Lower leg skin (tissue), 4 donors: ENCODE measurements around the gene HSPA12B. TPM values are rescaled to one million over a fixed set of nuclear protein-coding genes. Genes with fewer than 3 reads are reported as not detected.

Source experiments
- DNase-seq, 2 donors: peaks; one replicate each; pipeline ENCODE4 v3.0.0-alpha.2; 2019; ENCODE audit warnings: low spot score in 2 of 2
- H3K4me3 ChIP-seq: fragments of 200-600 bp; sonication (generic); 2 replicates; pipeline ENCODE4 v1.5.1; 2017; ENCODE audit warnings: mild to moderate bottlenecking, low read depth; ENCODE audit not compliant: poor library complexity, severe bottlenecking
- POLR2A ChIP-seq, 2 donors: fragments of 450-650 bp; IDR thresholded peaks; one replicate each; pipeline ENCODE4 v1.6.1; 2016 to 2017; ENCODE audit warnings: antibody characterized with exemption in 2 of 2, mild to moderate bottlenecking in 1 of 2, moderate library complexity in 1 of 2
- WGBS, 2 donors: methylation state at CpG; one replicate each; pipeline ENCODE4 v1.1.5; 2018; 5-methylcytosine and 5-hydroxymethylcytosine counted together
- intact Hi-C: fragments of 100-400 bp; cut with DNase I; formaldehyde crosslinking; loops from one replicate; pipeline ENCODE4 v1.15.0; 2023; ENCODE audit warnings: low total_unique reads
- total RNA-seq, 4 donors: library from RNA; depleted of rRNA; stranded (reverse); fragments of >200 nt; gene quantifications; one replicate each; pipeline ENCODE4 v1.1.0, GENCODE V29; 2016
- TF ChIP-seq, protein P1 (sequence below), 3 donors: fragments of 450-650 bp; IDR thresholded peaks; one replicate each; pipeline ENCODE4 v1.5.1; 2016; ENCODE audit warnings: antibody characterized with exemption in 3 of 3, mild to moderate bottlenecking in 3 of 3, moderate library complexity in 2 of 3

Gene HSPA12B
- total RNA-seq, 4 donors from 2014 or later, result 4.0 to 6.0 (median 5.7) TPM

DNA sequence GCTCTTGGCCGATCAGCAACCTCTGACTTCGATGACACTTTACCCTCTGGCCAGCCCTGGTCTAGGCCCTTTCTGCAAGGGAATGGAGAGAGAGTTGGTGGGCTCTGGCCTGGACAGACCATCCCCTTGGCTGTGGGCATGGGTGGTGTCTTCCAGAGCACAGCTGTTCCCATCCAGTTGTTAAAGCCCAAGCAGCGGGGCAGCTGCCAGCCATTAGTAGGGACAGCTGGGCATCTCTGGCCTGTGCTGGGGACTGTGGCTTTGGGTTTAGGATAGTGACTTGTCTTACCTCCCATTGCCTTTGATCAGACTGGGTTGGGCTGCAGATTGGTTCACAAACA, 66.4 kb downstream of the HSPA12B start:
- DNase-seq, result no peak
- 88 to 92% methylated on average over 3 of the region's 3 CpGs for WGBS, 2 donors
- no peak overlapping the region for H3K4me3 ChIP-seq
- intact Hi-C loops, result no loop called here
- no peak for TF ChIP-seq POLR2A (IDR thresholded peaks at IDR 0.05)
- TF ChIP-seq, protein P1, sequence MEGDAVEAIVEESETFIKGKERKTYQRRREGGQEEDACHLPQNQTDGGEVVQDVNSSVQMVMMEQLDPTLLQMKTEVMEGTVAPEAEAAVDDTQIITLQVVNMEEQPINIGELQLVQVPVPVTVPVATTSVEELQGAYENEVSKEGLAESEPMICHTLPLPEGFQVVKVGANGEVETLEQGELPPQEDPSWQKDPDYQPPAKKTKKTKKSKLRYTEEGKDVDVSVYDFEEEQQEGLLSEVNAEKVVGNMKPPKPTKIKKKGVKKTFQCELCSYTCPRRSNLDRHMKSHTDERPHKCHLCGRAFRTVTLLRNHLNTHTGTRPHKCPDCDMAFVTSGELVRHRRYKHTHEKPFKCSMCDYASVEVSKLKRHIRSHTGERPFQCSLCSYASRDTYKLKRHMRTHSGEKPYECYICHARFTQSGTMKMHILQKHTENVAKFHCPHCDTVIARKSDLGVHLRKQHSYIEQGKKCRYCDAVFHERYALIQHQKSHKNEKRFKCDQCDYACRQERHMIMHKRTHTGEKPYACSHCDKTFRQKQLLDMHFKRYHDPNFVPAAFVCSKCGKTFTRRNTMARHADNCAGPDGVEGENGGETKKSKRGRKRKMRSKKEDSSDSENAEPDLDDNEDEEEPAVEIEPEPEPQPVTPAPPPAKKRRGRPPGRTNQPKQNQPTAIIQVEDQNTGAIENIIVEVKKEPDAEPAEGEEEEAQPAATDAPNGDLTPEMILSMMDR (IDR thresholded peaks at IDR 0.05), result no peak

DNA sequence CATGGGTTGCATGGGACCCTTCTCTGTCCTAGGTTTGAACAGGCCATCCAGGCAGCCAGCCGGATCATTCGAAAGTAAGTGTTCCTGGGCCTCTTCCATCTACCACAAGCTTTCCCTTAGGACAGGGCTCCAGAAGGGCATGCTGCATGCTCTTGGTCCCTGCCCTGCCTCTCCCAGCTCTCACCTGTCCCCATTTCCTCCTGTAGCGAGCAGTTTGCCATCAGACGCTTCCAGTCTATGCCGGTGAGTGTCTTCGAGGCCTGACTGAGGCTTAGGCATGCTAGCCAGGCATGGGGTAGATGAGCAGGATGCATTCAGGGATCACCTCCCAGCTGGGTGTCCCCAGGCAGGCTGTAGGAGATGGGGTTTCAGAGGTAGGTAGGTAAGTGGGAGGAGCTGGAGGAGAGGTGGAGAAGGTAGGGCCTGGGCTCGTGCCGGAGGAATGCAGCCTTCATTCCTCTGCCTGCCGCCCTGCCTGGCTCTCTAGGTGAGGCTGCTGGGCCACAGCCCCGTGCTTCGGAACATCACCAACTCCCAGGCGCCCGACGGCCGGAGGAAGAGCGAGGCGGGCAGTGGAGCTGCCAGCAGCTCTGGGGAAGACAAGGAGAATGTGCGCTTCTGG, 67.9 kb downstream of the HSPA12B start:
- WGBS, 2 donors, result 58 to 76% methylated on average over 18 of the region's 18 CpGs
- no peak overlapping the region for H3K4me3 ChIP-seq
- DNase-seq, result no peak

DNA sequence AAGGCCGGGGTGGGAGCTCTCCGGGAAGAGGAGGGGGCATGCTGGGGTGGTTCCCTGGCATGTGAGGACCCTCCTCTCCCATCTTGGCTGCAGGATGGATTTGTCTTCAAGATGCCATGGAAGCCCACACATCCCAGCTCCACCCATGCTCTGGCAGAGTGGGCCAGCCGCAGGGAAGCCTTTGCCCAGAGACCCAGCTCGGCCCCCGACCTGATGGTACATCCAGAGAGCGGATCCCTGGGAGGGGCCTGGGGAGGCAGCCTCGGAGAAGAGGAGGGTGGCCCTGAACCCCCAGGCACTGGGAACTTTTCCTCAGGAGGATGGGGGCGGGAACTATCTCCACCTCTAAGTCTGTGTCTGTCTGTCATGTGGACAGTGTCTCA, 68.4 kb downstream of the HSPA12B start:
- H3K4me3 ChIP-seq, result no peak overlapping the region
- no peak for TF ChIP-seq POLR2A (IDR thresholded peaks at IDR 0.05)
- TF ChIP-seq, protein P1 (IDR thresholded peaks at IDR 0.05), result no peak
- no peak for DNase-seq
- intact Hi-C loops, result no loop called here
- WGBS, 2 donors, result 82 to 84% methylated on average over 8 of the region's 8 CpGs

More for the DNA sequence above, 67.9 kb downstream of the HSPA12B start:
- intact Hi-C loops, result no loop called here
- no peak for TF ChIP-seq POLR2A (IDR thresholded peaks at IDR 0.05)
- TF ChIP-seq, protein P1 (IDR thresholded peaks at IDR 0.05), result no peak

DNA sequence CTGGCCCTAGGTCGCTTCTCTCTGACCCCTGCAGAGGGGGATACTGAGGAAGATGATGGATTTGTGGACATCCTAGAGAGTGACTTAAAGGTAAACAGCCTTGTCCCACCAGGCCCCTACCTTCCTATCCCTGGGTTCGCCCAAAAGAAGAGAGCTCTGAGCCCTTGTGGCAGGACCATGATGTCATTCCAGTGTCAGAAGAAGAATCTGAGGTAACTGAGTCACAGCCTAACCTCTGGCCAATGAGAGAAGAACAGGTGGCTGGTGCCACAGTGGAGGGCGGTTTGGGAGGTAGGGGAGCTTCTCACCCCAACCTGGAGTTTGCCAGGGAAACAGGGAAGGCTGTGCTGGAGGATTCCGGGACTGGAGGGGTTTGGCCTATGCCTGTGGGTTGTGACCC, 68.8 kb downstream of the HSPA12B start:
- TF ChIP-seq POLR2A (IDR thresholded peaks at IDR 0.05), result no peak
- TF ChIP-seq, protein P1 (IDR thresholded peaks at IDR 0.05), result no peak
- 86 to 87% methylated on average over 4 of the region's 4 CpGs for WGBS, 2 donors
- H3K4me3 ChIP-seq, result no peak overlapping the region
- intact Hi-C loops, result no loop called here
- no peak for DNase-seq

DNA sequence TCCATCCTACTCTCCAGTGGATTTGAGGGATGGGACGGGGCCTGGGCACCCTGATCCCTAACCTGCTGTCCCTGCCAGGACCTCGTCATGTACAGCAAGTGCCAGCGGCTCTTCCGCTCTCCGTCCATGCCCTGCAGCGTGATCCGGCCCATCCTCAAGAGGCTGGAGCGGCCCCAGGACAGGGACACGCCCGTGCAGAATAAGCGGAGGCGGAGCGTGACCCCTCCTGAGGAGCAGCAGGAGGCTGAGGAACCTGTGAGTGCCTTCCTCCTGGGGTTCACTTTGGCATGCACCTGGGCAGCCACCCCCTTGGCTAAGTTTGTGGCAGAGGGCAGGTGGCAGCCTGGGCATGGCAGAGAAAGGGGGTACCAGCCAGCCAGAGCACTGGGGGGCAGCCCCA, 69.4 kb downstream of the HSPA12B start:
- WGBS, 2 donors, result 75 to 77% methylated on average over 13 of the region's 13 CpGs
- intact Hi-C loops, result no loop called here
- TF ChIP-seq, protein P1 (IDR thresholded peaks at IDR 0.05), result no peak
- no peak overlapping the region for H3K4me3 ChIP-seq
- DNase-seq, result no peak

Other genes starting within 250 kb of the HSPA12B start
- gene GFRA4, start 69.3 kb upstream of the HSPA12B start, total RNA-seq, result not detected
- 10 to 100 TPM in 2 of 4 donors, 1 to 10 TPM in 2; 8.0 to 13.7 (median 11.1) TPM for gene ADAM33, start 50.7 kb upstream of the HSPA12B start, total RNA-seq
- 1 to 10 TPM in 3 of 4 donors, under 1 TPM in 1; 0.42 to 2.9 (median 1.0) TPM for gene SIGLEC1, start 20.1 kb upstream of the HSPA12B start, total RNA-seq
- gene ADISSP, start 35.1 kb downstream of the HSPA12B start, total RNA-seq, result 10 to 100 TPM in 3 of 4 donors, 1 to 10 TPM in 1; 9.7 to 21.8 (median 15.5) TPM
- gene SPEF1, start 48.8 kb downstream of the HSPA12B start, total RNA-seq, result under 1 TPM in 1 of 4 donors, not detected in 3; 0.13 TPM
- 100 to 1,000 TPM in 2 of 4 donors, 10 to 100 TPM in 2; 94.4 to 109 (median 99.8) TPM for gene CENPB, start 54.1 kb downstream of the HSPA12B start, total RNA-seq
- 10 to 100 TPM; 13.5 to 23.2 (median 18.5) TPM for gene CDC25B, start 63.6 kb downstream of the HSPA12B start, total RNA-seq
- gene AP5S1, start 87.9 kb downstream of the HSPA12B start, total RNA-seq, result 10 to 100 TPM in 2 of 4 donors, 1 to 10 TPM in 2; 7.7 to 16.8 (median 10.5) TPM
- 10 to 100 TPM; 17.2 to 28.2 (median 27.1) TPM for gene MAVS, start 114.1 kb downstream of the HSPA12B start, total RNA-seq
- gene PANK2, start 156.7 kb downstream of the HSPA12B start, total RNA-seq, result 10 to 100 TPM; 35.7 to 44.1 (median 42.3) TPM